Astrocyte of the hippocampus (primary cell): ENCODE measurements around the gene RHO.
A peak's percentile ranks its signal among the peaks of the same experiment; 100 is the strongest.

ENCODE experiments used
- DNase-seq: peaks from one replicate; pipeline ENCODE4 v3.0.0; 2011; ENCODE audit warnings: low read depth, low spot score

The RHO gene

GRCh38 chr3:129559565-129560079, 31.2 kb downstream of the RHO start:
- no peak for DNase-seq

DNA sequence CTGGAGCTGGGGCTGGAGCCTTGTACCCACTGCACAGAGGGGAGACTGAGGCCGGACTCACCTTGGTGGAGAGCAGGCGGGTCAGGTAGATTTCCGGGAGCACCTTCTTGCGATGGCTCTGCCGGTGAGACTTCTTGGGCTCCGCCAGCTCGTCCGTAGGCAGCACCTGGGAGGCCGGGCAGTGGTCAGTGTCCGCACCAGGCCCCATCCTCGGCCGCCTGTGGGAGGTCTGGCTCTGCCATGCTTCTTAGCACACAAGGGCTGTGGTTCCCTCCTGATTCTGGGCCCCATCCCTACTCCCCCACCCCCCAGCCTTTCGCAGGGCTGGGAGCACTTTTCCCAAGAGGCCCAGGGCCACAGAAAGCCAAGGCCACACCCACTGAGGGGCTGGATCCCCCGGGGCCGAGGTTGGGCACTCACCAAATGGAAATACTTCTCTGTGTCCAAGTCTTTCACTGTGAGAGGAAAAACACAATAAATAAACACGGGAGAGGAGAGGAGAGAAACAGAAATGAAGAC, 31.9 kb downstream of the RHO start:
- DNase-seq = peak; percentile 72

DNA sequence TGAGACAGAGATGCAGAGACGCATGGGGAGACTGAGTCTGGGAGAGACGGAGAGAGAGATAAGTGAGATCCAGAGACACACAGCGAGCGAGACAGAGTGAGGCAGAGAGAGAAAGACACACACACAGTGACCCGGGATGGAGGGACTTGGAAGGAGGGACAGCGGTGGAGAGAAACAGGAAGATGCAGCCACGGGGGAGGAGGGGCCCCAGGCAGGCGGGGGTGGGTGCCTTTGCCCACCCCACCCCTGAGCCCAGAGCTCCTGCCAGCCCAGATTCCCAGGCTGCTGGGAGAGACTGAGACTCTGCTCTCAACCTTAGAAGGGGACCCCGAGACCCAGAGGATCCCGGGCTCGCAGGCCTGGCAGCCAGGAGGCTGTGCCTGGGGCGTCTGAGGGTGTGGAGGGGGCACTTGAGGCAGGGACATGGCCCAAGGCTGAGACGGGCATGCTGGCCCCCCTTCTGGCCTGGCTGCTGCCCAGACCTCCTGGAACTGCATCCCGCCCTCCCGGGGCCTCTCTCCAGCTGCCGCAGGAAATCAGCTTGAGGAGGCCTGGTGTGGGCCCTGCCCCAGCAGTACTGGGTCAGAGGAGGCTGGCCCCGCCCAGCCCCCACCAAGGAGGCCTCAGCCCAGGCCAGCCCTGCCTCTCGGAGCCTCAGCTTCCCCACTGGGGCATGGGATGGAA, 32.6 kb downstream of the RHO start:
- DNase-seq = peak; percentile 92

- no peak for DNase-seq
These were observed 33.3 kb downstream of the RHO start for GRCh38 chr3:129561619-129562248.

- no peak for DNase-seq
These were observed 34.4 kb downstream of the RHO start for GRCh38 chr3:129562803-129563202.

- DNase-seq = no peak
These were observed 34.9 kb downstream of the RHO start for GRCh38 chr3:129563332-129563731.

- no peak for DNase-seq
These were observed 35.6 kb downstream of the RHO start for GRCh38 chr3:129563850-129564535.

- no peak for DNase-seq
These were observed 36.7 kb downstream of the RHO start for GRCh38 chr3:129564981-129565644.

- DNase-seq = no peak
These were observed 37.5 kb downstream of the RHO start for GRCh38 chr3:129565902-129566301.

- no peak for DNase-seq
These were observed 38.8 kb downstream of the RHO start for GRCh38 chr3:129567176-129567705.

- no peak for DNase-seq
These were observed 39.5 kb downstream of the RHO start for GRCh38 chr3:129567939-129568338.

- no peak for DNase-seq
These were observed 41.4 kb downstream of the RHO start for GRCh38 chr3:129569856-129570255.

- DNase-seq = no peak
These were observed 43.4 kb downstream of the RHO start for GRCh38 chr3:129571605-129572547.

DNA sequence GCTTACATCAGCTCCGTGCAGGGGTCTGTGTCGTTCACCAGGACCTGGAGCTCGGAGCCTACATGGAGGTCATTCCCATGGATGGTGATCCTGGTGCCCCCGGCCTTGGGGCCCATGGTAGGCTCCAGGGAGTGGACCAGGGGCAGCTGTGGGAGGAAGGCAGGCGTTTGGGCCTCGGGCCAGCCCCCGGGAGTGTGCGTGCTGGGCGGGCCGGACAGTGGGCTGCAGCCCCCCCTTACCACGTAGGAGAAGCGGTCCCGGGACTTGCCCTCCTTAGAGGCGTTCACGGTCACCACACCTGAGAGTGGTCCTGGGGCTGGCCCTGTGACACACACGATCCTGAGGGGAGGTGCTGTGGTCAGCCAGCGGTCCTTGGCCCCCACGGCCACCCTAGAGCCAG, 44.2 kb downstream of the RHO start:
- no peak for DNase-seq

DNA sequence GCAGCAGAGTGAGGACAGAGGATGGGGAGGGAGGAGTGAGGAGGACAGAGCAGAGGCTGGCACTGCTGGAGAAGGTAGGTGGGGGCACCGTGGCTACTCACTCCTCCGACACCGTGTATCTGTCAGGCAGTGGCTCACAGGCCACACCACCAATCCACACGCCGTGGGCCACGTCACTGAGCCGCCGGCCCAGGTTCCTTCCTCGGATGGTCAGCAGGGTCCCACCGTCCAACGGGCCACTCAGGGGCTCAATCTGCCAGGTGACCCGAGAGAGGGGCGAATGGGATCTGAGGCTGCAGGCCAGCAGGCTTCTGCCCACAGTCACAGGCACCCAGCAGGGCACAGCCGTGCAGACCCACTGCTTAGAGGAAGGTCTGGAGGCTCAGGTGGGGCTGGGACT, 45.1 kb downstream of the RHO start:
- no peak for DNase-seq

- no peak for DNase-seq
These were observed 45.8 kb downstream of the RHO start for GRCh38 chr3:129574206-129574605.

DNA sequence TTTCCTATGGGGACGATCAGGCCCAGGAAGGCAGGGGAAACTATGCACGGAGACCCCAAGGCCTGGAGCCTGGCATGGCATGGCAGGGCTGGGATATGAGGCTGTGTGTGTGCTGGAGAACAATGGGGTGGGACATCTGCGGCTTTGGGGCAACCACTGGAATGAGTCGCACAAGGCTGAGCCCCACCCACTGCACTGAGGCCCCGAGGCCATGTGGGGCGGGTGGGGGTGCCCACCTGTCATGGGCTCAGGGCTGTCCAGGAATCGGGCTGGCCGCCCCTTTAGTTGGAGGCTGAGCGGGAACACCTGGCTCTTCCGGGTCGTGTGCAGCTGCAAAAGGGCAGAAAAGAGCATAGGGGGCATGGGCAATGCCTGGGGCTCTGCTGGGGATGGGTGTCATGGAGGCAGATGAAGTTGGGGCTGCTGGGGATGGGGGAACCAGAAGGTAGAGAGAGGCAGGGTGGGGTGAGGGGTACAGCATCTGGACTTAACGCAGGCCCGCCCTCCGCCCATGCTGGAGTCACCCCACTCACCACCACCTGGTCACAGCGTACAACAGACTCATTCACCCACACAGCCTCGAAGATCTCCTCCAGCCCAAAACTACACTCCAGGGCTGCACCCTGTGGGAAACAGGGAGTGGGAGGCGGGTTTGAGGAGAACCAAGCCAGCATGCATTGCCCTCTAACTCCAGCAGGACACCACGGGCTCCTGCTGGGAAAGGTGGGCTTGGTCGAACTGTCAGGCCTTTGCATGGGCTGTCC, 47.0 kb downstream of the RHO start:
- DNase-seq = no peak

DNA sequence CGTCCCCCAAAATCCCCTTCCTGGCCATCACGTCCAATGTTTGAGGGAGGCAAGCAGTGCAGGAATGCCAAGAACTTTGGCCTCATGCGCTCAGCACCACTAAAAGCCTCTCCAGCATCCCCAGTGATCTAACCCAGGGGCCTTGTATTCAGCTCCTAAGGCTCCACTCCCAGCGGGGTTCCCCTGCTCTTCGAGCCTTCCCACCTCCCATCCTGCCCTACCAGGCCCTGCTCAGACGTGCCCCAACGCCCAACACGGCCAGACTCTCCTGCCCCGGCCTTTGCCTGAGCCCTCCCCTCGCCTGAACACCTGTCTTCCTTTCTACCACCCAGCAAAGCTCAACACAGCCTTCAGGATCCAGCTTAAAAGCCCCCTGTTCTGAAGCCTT, 47.6 kb downstream of the RHO start:
- DNase-seq = no peak

GRCh38 chr3:129576514-129577352, 48.3 kb downstream of the RHO start:
- DNase-seq = no peak
